Activated B cell treated with CpG ODN at 0.5 μM for 24 hours (primary cell): ENCODE data around the gene HDAC11. TPM values are rescaled to one million over a fixed set of nuclear protein-coding genes. Genes with fewer than 3 reads are reported as not detected.
"Not testable (repeated sequence)": the region's sequence is repeated elsewhere in the genome, so short reads cannot be mapped to it uniquely, and the experiment has no call there.

Experiments used
- ATAC-seq: fragments of 200-7000 bp; cut with Tn5 transposase; one replicate; pipeline ENCODE4 v1.10.0; 2021; ENCODE audit warnings: low read depth, mild to moderate bottlenecking, moderate library complexity
- CTCF ChIA-PET: fragments of 350-600 bp; sonication (Branson Sonifier 250); formaldehyde crosslinking; loops from one replicate; lab custom pipeline; 2021; ENCODE audit warnings: antibody characterized with exemption; lab: Charles Lee
- POLR2A ChIA-PET: fragments of 350-600 bp; sonication (Branson Sonifier 250); formaldehyde crosslinking; loops from one replicate; lab custom pipeline; 2021; ENCODE audit warnings: antibody characterized with exemption; lab: Charles Lee
- DNase-seq: peaks from one replicate; pipeline ENCODE4 v3.0.0; 2022
- H3K27ac Mint-ChIP-seq: one replicate; pipeline ENCODE4 v1.8.0; 2020; ENCODE audit warnings: mixed read lengths
- H3K27me3 Mint-ChIP-seq: one replicate; pipeline ENCODE4 v1.8.0; 2021; ENCODE audit warnings: mixed read lengths
- H3K36me3 Mint-ChIP-seq: one replicate; pipeline ENCODE4 v1.8.0; 2021; ENCODE audit warnings: low read depth, mixed read lengths
- H3K4me1 Mint-ChIP-seq: one replicate; pipeline ENCODE4 v1.8.0; 2021; ENCODE audit warnings: mixed read lengths
- H3K4me3 Mint-ChIP-seq: one replicate; pipeline ENCODE4 v1.8.0; 2020; ENCODE audit warnings: mild to moderate bottlenecking, mixed read lengths
- H3K9me3 Mint-ChIP-seq: one replicate; pipeline ENCODE4 v1.8.0; 2020; ENCODE audit warnings: mixed read lengths
- CTCF ChIP-seq: fragments of 200-600 bp; IDR thresholded peaks from one replicate; pipeline ENCODE4 v1.8.0; 2022; ENCODE audit warnings: antibody characterized with exemption, mild to moderate bottlenecking
- intact Hi-C: fragments of 100-400 bp; cut with micrococcal nuclease; formaldehyde crosslinking; loops from one replicate; pipeline ENCODE4 v1.15.1; 2024
- total RNA-seq: library from RNA; stranded (reverse); gene quantifications from 2 replicates; pipeline ENCODE4 v1.2.3, GENCODE V29; 2022

The HDAC11 gene
- total RNA-seq, 1 donor from 2014 or later: 2.5 TPM

DNA sequence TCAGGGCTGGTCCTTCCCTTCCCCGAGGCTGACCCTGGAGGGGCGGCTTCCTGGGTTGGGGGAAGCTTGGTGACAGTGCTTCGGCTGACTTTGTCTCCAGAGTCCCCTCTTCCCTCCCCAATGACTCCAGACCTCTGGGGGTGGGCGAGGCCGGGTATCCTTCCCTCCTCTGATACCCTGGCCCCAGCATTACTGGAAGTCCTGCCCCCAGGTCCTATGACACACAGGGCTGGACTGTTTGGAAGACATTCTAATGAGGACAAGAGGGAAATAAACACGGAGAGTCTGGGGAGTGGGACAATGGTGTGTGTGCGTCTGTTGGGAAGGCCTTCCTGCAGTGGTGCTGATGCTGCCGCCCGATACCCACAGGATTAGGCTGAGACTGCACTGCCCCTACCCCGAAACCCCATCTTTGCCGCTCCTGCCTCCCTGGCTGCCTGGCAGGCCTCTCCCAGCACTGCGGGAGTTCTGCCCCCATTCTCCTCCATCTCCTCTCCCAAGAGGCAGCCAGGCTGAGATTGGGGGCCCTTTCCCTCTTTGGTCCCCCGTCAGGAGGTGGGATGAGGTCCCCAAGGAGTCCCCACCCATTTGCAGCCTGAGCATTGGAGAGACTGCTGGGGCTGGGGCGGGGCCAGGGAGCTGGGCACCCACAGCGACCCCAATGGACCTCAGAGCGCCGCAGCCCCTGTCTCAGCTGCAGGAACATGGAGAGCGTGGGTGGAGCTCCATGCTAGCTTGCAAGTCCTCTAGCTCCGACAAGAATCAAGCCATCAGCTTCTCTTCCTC, 39.1 kb downstream of the HDAC11 start:
- DNase-seq (no peak), ATAC-seq (no peak)
- CTCF ChIA-PET: no interaction called here
- no peak overlapping the region for H3K4me3 Mint-ChIP-seq
- H3K27ac Mint-ChIP-seq: no peak overlapping the region
- H3K27me3 Mint-ChIP-seq: peaks cover 11% of the 10 kb centered on the region
- intact Hi-C loops: no loop called here
- H3K9me3 Mint-ChIP-seq: peaks cover 8% of the 10 kb centered on the region
- no peaks in the 10 kb centered on the region for H3K36me3 Mint-ChIP-seq
- no peaks in the 10 kb centered on the region for H3K4me1 Mint-ChIP-seq
- no peak for TF ChIP-seq CTCF
- POLR2A ChIA-PET: no interaction called here

- TF ChIP-seq CTCF: no peak
- Mint-ChIP-seq H3K36me3 (no peaks in the 10 kb centered on the region), H3K9me3 (peaks cover 8% of the 10 kb centered on the region), H3K27ac (no peak overlapping the region), H3K27me3 (peaks cover 10% of the 10 kb centered on the region), H3K4me3 (no peak overlapping the region), H3K4me1 (no peaks in the 10 kb centered on the region)
- ChIA-PET CTCF (no interaction called here), POLR2A (no interaction called here)
- intact Hi-C loops: no loop called here
- ATAC-seq (no peak), DNase-seq (no peak)
Measured at GRCh38 chr3:13520326-13520880, 40.3 kb downstream of the HDAC11 start.

- DNase-seq: no peak
- Mint-ChIP-seq H3K4me3 (no peak overlapping the region), H3K27ac (no peak overlapping the region), H3K36me3 (no peaks in the 10 kb centered on the region), H3K9me3 (peaks cover 8% of the 10 kb centered on the region), H3K27me3 (peaks cover 10% of the 10 kb centered on the region), H3K4me1 (no peaks in the 10 kb centered on the region)
- TF ChIP-seq CTCF: no peak
- POLR2A ChIA-PET: no interaction called here
- CTCF ChIA-PET: no interaction called here
- intact Hi-C loops: no loop called here
- ATAC-seq: no peak
Measured at GRCh38 chr3:13521309-13521708, 41.2 kb downstream of the HDAC11 start.

DNA sequence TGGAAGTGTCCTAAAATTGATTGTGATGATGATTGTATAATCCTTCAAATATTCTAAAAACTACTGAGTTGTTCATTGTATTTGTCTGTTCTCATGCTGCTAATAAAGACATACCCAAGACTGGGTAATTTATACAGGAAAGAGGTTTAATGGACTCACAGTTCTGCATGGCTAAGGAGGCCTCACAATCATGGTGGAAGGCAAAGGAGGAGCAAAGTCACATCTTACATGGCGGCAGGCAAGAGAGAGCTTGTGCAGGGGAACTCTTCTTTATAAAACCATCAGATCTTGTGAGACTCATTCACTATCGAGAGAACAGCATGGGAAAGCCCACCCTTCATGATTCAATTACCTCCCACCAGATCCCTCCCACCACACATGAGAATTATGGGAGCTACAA, 41.6 kb downstream of the HDAC11 start:
- H3K27ac Mint-ChIP-seq, H3K9me3 Mint-ChIP-seq, POLR2A ChIA-PET, H3K4me1 Mint-ChIP-seq, H3K36me3 Mint-ChIP-seq, CTCF ChIA-PET, ATAC-seq, H3K4me3 Mint-ChIP-seq, DNase-seq, H3K27me3 Mint-ChIP-seq, intact Hi-C loops: not testable (repeated sequence)

DNA sequence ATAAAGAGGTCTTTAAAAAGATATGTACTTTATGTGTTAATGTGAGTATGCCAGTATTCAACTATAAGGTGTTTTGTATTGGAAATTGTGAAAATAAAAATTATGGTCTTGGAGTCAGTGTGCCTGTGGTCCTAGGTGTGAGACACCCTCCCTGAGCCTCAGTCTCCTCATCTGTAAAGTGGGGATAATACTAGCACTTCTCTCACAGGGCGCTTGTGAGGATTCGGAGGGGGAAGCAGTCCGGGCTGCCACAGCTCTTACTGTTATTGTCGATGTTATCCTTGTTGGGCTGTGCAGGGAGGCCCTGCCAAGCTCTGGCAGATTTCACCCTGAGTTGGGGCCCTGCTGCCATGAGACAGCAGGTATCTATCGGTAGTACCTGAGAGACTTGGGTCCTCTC, 42.1 kb downstream of the HDAC11 start:
- Mint-ChIP-seq H3K4me3 (no peak overlapping the region), H3K27ac (no peak overlapping the region), H3K9me3 (peaks cover 8% of the 10 kb centered on the region), H3K36me3 (no peaks in the 10 kb centered on the region), H3K27me3 (peaks cover 10% of the 10 kb centered on the region), H3K4me1 (no peaks in the 10 kb centered on the region)
- no peak for DNase-seq
- intact Hi-C loops: no loop called here
- no peak for TF ChIP-seq CTCF
- ChIA-PET POLR2A (interaction anchor here (0.7 kb wide), 1 partner anchor 646 kb away, joined by 3 read pairs; no protein-coding TSS in a partner anchor), CTCF (interaction anchor here (1.0 kb wide), 1 partner anchor 126 kb away, joined by 3 read pairs; no protein-coding TSS in a partner anchor)
- no peak for ATAC-seq
